Right lobe of liver (tissue), 6 donors: ENCODE results near the gene BTBD6. TPM values are rescaled to one million over a fixed set of nuclear protein-coding genes. Genes with fewer than 3 reads are reported as not detected.

Source experiments
- ATAC-seq, 4 donors: fragments of 200-7000 bp; cut with Tn5 transposase; one replicate each; pipeline ENCODE4 v1.9.1; 2020; ENCODE audit warnings: mild to moderate bottlenecking in 4 of 4, moderate library complexity in 4 of 4
- DNase-seq, 3 donors: peaks; one replicate each; pipeline ENCODE4 v3.0.0-alpha.2; 2020
- H3K27ac ChIP-seq, 3 donors: fragments of 200-600 bp; one replicate each; pipeline ENCODE4 v1.8.0; 2022
- H3K27me3 ChIP-seq, 2 donors: fragments of 200-600 bp; one replicate each; pipeline ENCODE4 v1.8.0; 2022
- H3K36me3 ChIP-seq, 4 donors: fragments of 200-600 bp; sonication (generic) in 1 of 4; one replicate each; pipeline versions ENCODE4 v1.5.1 to v1.8.0; 2017 to 2022; ENCODE audit warnings: control low read depth in 1 of 4
- H3K4me1 ChIP-seq, 4 donors: fragments of 200-600 bp; sonication (generic) in 1 of 4; one replicate each; pipeline versions ENCODE4 v1.5.1 to v1.8.0; 2017 to 2022; ENCODE audit warnings: control low read depth in 1 of 4
- H3K4me3 ChIP-seq, 3 donors: fragments of 200-600 bp; one replicate each; pipeline ENCODE4 v1.8.0; 2022
- H3K9me3 ChIP-seq, 4 donors: fragments of 200-600 bp; sonication (generic) in 1 of 4; one replicate each; pipeline versions ENCODE4 v1.5.1 to v1.8.0; 2017 to 2022; ENCODE audit warnings: control low read depth in 1 of 4
- POLR2A ChIP-seq: fragments of 450-650 bp; IDR thresholded peaks from one replicate; pipeline ENCODE4 v1.6.1; 2017; ENCODE audit warnings: antibody characterized with exemption, mild to moderate bottlenecking
- WGBS: methylation state at CpG from one replicate; pipeline ENCODE4 v1.1.6; 2018; ENCODE audit warnings: low coverage, low lambda C conversion rate; ENCODE audit not compliant: insufficient coverage; ENCODE audit errors: missing lambda C conversion rate; 5-methylcytosine and 5-hydroxymethylcytosine counted together
- intact Hi-C, 2 donors: fragments of 100-400 bp; cut with DNase I; formaldehyde crosslinking; loops; one replicate each; pipeline versions ENCODE4 v1.11.2 to v1.14.1; 2022
- total RNA-seq, 6 experiments: library from RNA; depleted of rRNA in 2 of 6; stranded (reverse); fragments of >200 nt in 2 of 6; fragmentation: NEBNext Ultra II Directional in 3 of 6; extraction: Animal tissue kit (Norgen Biotek cat#: 25700) in 3 of 6; gene quantifications; one replicate each; pipeline versions ENCODE4 v1.1.0 to v1.2.4, GENCODE V29; 2016 to 2023
- TF ChIP-seq, protein P1 (sequence below), 4 donors: fragments of 200-600 bp in 3 of 4; fragments of 450-650 bp in 1 of 4; IDR thresholded peaks; one replicate each; pipeline versions ENCODE4 v1.5.1 to v1.8.0; 2016 to 2022; ENCODE audit warnings: antibody characterized with exemption in 4 of 4, mild to moderate bottlenecking in 2 of 4
- donor health status: DM: no; HTN: yes; CAD: no.
- donor health status: DM: no; HTN: no; CAD: no.
- donor health status: DM: no; HTN: no; CAD: no.
- donor health status: DM: no; HTN: yes; CAD: no.
- donor health status: DM: no; HTN: yes; CAD: no.

The BTBD6 gene
- total RNA-seq, 6 experiments from 2014 or later = 16.5 to 25.0 (median 17.7) TPM

DNA sequence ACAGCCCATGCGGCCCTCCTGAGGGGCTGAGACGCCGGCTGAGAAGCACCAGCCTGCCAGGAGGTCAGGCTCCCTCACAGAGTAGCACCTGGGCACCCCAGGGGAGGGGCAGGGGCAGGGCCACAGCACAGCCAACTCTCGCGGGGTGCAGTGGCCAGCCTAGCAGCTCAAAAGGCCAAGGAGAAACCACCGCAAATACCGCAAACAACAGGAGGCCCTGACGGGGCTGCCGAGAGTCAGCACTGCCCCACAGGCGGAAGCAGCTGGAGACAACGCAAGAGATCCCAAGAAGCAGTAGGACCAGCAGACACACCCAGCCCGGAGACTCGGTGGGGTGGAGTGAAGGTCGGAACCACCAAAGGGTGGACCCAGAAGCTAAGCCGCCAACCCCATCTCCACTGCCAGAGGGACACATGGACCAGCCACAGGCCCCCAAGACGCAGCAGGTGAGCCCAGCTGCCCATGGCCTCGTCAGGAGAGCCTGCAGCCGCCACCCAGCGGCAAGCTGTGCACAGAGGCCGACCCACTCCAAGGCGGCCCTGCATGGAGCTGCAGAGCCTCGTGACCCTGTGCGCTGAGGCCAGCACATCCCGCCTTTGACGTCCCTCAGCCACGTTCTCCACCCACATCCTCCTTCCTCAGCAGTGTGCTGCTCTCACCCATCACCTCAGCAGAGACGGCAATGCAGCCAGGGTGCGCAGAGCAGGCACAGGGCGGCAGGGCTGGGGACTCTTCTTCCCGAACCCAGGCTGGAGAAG is 31.7 kb upstream of the BTBD6 start:
- no peaks in the 10 kb centered on the region for H3K4me1 ChIP-seq
- 100% methylated on average over 1 of the region's 30 CpGs for WGBS
- H3K27ac ChIP-seq = no peak overlapping the region
- H3K4me3 ChIP-seq = no peak overlapping the region
- no peaks in the 10 kb centered on the region for H3K27me3 ChIP-seq
- no peak for DNase-seq
- peaks cover 0 to 6% (median 0%) of the 10 kb centered on the region in 4 donors for H3K36me3 ChIP-seq
- TF ChIP-seq, protein P1, sequence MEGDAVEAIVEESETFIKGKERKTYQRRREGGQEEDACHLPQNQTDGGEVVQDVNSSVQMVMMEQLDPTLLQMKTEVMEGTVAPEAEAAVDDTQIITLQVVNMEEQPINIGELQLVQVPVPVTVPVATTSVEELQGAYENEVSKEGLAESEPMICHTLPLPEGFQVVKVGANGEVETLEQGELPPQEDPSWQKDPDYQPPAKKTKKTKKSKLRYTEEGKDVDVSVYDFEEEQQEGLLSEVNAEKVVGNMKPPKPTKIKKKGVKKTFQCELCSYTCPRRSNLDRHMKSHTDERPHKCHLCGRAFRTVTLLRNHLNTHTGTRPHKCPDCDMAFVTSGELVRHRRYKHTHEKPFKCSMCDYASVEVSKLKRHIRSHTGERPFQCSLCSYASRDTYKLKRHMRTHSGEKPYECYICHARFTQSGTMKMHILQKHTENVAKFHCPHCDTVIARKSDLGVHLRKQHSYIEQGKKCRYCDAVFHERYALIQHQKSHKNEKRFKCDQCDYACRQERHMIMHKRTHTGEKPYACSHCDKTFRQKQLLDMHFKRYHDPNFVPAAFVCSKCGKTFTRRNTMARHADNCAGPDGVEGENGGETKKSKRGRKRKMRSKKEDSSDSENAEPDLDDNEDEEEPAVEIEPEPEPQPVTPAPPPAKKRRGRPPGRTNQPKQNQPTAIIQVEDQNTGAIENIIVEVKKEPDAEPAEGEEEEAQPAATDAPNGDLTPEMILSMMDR (IDR thresholded peaks at IDR 0.05) = no peak
- TF ChIP-seq POLR2A = no peak
- no peaks in the 10 kb centered on the region for H3K9me3 ChIP-seq
- intact Hi-C loops = loop anchor here in 1 of 2 donors (10.0 kb wide), 1 partner anchor 48 kb away; no protein-coding TSS in a partner anchor
- ATAC-seq = no peak

DNA sequence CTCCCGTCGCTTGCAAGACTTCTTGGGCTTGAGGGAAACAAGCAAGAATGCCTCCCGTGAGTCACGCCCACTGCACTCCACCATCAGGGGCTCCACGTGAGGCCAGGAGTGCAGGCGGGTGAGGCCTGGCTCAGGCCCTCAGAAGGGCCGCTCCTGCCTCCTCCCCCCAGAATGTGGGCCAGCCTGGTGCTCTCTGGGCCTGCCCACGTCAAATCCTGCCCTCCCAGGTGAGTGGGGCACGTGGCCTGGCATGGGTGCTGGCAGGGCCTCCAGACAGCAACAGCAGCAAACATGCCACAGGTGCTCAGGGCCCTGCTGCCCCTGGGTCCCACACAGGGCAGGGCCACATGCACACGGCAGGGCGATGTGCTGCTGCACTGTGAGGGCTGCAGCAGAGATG is 30.6 kb upstream of the BTBD6 start:
- intact Hi-C loops = loop anchor here in 1 of 2 donors (10.0 kb wide), 1 partner anchor 47 kb away; no protein-coding TSS in a partner anchor
- DNase-seq (no peak), ATAC-seq (no peak)
- H3K4me3 ChIP-seq = no peak overlapping the region
- no peak overlapping the region for H3K27ac ChIP-seq
- WGBS = 100% methylated on average over 2 of the region's 11 CpGs
- H3K27me3 ChIP-seq = no peaks in the 10 kb centered on the region
- no peaks in the 10 kb centered on the region for H3K9me3 ChIP-seq
- TF ChIP-seq POLR2A = no peak
- TF ChIP-seq, protein P1 (IDR thresholded peaks at IDR 0.05) = no peak
- peaks cover 0 to 6% (median 0%) of the 10 kb centered on the region in 4 donors for H3K36me3 ChIP-seq
- H3K4me1 ChIP-seq = no peaks in the 10 kb centered on the region

DNA sequence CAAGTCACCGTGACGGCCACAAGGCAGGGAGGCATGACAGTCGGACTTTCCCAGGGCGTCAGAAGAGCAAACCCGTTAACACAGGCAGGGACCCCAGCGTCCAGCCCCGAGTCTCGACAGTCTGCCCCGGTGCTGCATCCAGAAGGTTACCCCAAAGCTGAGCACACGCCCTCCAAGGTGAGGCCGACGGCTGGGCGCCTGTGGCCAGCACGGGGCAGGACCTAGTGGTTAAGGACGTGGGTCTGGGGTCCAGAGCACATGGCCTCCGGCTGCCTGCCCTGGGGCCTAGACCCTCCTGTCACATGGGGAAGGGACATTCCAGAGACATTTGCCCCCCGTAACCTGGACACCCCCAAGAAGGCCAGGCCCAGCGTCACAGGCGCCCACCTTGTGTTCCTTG is 29.7 kb upstream of the BTBD6 start:
- intact Hi-C loops = loop anchor here in 1 of 2 donors (10.0 kb wide), 1 partner anchor 46 kb away; no protein-coding TSS in a partner anchor
- Histone ChIP-seq H3K9me3 (no peaks in the 10 kb centered on the region), H3K4me1 (no peaks in the 10 kb centered on the region), H3K27me3 (no peaks in the 10 kb centered on the region), H3K4me3 (no peak overlapping the region), H3K36me3 (peaks cover 0 to 6% (median 0%) of the 10 kb centered on the region in 4 donors), H3K27ac (no peak overlapping the region)
- TF ChIP-seq POLR2A = no peak
- TF ChIP-seq, protein P1 (IDR thresholded peaks at IDR 0.05) = no peak
- ATAC-seq = no peak
- WGBS = 100% methylated on average over 3 of the region's 19 CpGs
- DNase-seq = no peak

DNA sequence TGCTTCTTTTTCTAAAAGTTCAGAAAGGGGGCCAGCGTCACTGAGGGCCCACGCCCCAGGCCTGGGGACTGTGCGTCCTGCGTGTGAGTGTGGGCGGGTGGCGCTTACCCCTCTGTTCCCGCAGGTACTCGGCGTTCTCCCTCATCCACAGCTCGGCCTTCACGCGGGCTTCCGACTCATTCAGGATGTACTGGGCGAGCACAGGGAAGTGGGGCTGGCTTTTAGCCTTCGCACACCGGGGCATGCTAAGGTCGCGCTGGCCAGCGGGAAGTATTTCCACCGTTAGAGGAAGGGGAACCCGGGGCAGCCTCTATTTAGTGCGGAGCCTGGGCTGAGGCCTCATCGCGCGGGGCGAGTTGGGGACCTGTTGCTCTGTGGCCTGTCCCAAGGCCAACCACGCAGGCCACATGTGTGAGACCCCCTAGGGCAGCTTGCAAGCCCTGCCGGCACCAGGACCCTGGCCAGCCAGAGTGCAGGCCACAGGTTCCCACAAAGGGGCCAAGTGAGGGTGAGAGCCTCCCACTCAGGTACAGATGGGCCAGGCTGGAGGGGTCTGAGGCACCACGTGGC is 29.2 kb upstream of the BTBD6 start:
- 100% methylated on average over 4 of the region's 29 CpGs for WGBS
- Histone ChIP-seq H3K4me1 (no peaks in the 10 kb centered on the region), H3K4me3 (no peak overlapping the region), H3K36me3 (peaks cover 0 to 6% (median 0%) of the 10 kb centered on the region in 4 donors), H3K9me3 (no peaks in the 10 kb centered on the region), H3K27ac (no peak overlapping the region), H3K27me3 (no peaks in the 10 kb centered on the region)
- no peak for ATAC-seq
- DNase-seq = no peak
- no peak for TF ChIP-seq POLR2A
- TF ChIP-seq, protein P1 (IDR thresholded peaks at IDR 0.05) = no peak
- intact Hi-C loops = loop anchor here in 1 of 2 donors (10.0 kb wide), 1 partner anchor 46 kb away; no protein-coding TSS in a partner anchor
